T-helper 1 cell treated with Interleukin-12 subunit alpha and Interleukin-12 subunit beta and Interleukin-4 antibody, amounts not matched to agents 30 μg/mL and 1 μg/mL, for 36 hours (primary cell): Measurements from ENCODE around the gene HP1BP3.

ENCODE experiments used
- H3K27ac Mint-ChIP-seq: one replicate; pipeline ENCODE4 v1.8.0; 2021; ENCODE audit warnings: mild to moderate bottlenecking, mixed read lengths
- H3K27me3 Mint-ChIP-seq: one replicate; pipeline ENCODE4 v1.8.0; 2021; ENCODE audit warnings: low read depth, mixed read lengths
- H3K36me3 Mint-ChIP-seq: one replicate; pipeline ENCODE4 v1.8.0; 2021; ENCODE audit warnings: low read depth, mixed read lengths
- H3K4me1 Mint-ChIP-seq: one replicate; pipeline ENCODE4 v1.8.0; 2021; ENCODE audit warnings: low read depth, mixed read lengths
- H3K4me3 Mint-ChIP-seq: one replicate; pipeline ENCODE4 v1.8.0; 2021; ENCODE audit warnings: mild to moderate bottlenecking, moderate library complexity, mixed read lengths
- H3K9me3 Mint-ChIP-seq: one replicate; pipeline ENCODE4 v1.8.0; 2021; ENCODE audit warnings: mixed read lengths

The HP1BP3 gene

GRCh38 chr1:20787029-20787839 is at the start of gene HP1BP3:
HP1BP3 (minus strand) TSS chr1:20787307; CDS start chr1:20780440, 6,867 bp downstream.
- Mint-ChIP-seq H3K36me3 (peaks cover 3% of the 10 kb centered on the region), H3K4me3 (peak within 1 kb of the TSS; percentile 93), H3K27me3 (peaks cover 4% of the 10 kb centered on the region)

GRCh38 chr1:20836230-20836629 is 49.1 kb upstream of the HP1BP3 start:
- H3K27me3 Mint-ChIP-seq, result no peaks in the 10 kb centered on the region
- H3K4me1 Mint-ChIP-seq, result no peaks in the 10 kb centered on the region
- no peak overlapping the region for H3K4me3 Mint-ChIP-seq
- H3K27ac Mint-ChIP-seq, result no peak overlapping the region
- H3K9me3 Mint-ChIP-seq, result no peaks in the 10 kb centered on the region
- peaks cover 12% of the 10 kb centered on the region for H3K36me3 Mint-ChIP-seq

More at GRCh38 chr1:20787029-20787839, at the start of gene HP1BP3:
- Mint-ChIP-seq H3K4me1 (peaks cover 24% of the 10 kb centered on the region), H3K9me3 (no peaks in the 10 kb centered on the region), H3K27ac (peak within 1 kb of the TSS; percentile 98)

GRCh38 chr1:20834780-20835179 is 47.7 kb upstream of the HP1BP3 start:
- peaks cover 12% of the 10 kb centered on the region for H3K36me3 Mint-ChIP-seq
- no peak overlapping the region for H3K4me3 Mint-ChIP-seq
- no peaks in the 10 kb centered on the region for H3K27me3 Mint-ChIP-seq
- H3K27ac Mint-ChIP-seq, result no peak overlapping the region
- no peaks in the 10 kb centered on the region for H3K4me1 Mint-ChIP-seq
- H3K9me3 Mint-ChIP-seq, result no peaks in the 10 kb centered on the region

GRCh38 chr1:20834192-20834591 is 47.1 kb upstream of the HP1BP3 start:
- Mint-ChIP-seq H3K9me3 (no peaks in the 10 kb centered on the region), H3K36me3 (peaks cover 12% of the 10 kb centered on the region), H3K27ac (no peak overlapping the region)

GRCh38 chr1:20830378-20830777 is 43.3 kb upstream of the HP1BP3 start:
- H3K4me1 Mint-ChIP-seq, result no peaks in the 10 kb centered on the region
- H3K36me3 Mint-ChIP-seq, result peaks cover 20% of the 10 kb centered on the region
- H3K27ac Mint-ChIP-seq, result no peak overlapping the region
- H3K27me3 Mint-ChIP-seq, result no peaks in the 10 kb centered on the region
- no peak overlapping the region for H3K4me3 Mint-ChIP-seq
- H3K9me3 Mint-ChIP-seq, result no peaks in the 10 kb centered on the region

More at GRCh38 chr1:20834192-20834591, 47.1 kb upstream of the HP1BP3 start:
- Mint-ChIP-seq H3K27me3 (no peaks in the 10 kb centered on the region), H3K4me3 (no peak overlapping the region), H3K4me1 (no peaks in the 10 kb centered on the region)

- peaks cover 19% of the 10 kb centered on the region for H3K36me3 Mint-ChIP-seq
- H3K27ac Mint-ChIP-seq, result no peak overlapping the region
- no peak overlapping the region for H3K4me3 Mint-ChIP-seq
- no peaks in the 10 kb centered on the region for H3K27me3 Mint-ChIP-seq
- no peaks in the 10 kb centered on the region for H3K9me3 Mint-ChIP-seq
- H3K4me1 Mint-ChIP-seq, result no peaks in the 10 kb centered on the region
These were observed 42.8 kb upstream of the HP1BP3 start for GRCh38 chr1:20829946-20830345.

GRCh38 chr1:20829531-20829930 is 42.4 kb upstream of the HP1BP3 start:
- Mint-ChIP-seq H3K36me3 (peaks cover 17% of the 10 kb centered on the region), H3K9me3 (no peaks in the 10 kb centered on the region), H3K27me3 (no peaks in the 10 kb centered on the region), H3K4me3 (no peak overlapping the region), H3K27ac (no peak overlapping the region), H3K4me1 (no peaks in the 10 kb centered on the region)

- Mint-ChIP-seq H3K27ac (no peak overlapping the region), H3K4me1 (no peaks in the 10 kb centered on the region), H3K4me3 (no peak overlapping the region), H3K27me3 (no peaks in the 10 kb centered on the region), H3K36me3 (peaks cover 15% of the 10 kb centered on the region), H3K9me3 (no peaks in the 10 kb centered on the region)
These were observed 36.7 kb upstream of the HP1BP3 start for GRCh38 chr1:20823845-20824244.

GRCh38 chr1:20821466-20821865 is 34.4 kb upstream of the HP1BP3 start:
- H3K9me3 Mint-ChIP-seq, result no peaks in the 10 kb centered on the region
- no peak overlapping the region for H3K27ac Mint-ChIP-seq
- H3K4me1 Mint-ChIP-seq, result no peaks in the 10 kb centered on the region

GRCh38 chr1:20819818-20820217 is 32.7 kb upstream of the HP1BP3 start:
- Mint-ChIP-seq H3K9me3 (no peaks in the 10 kb centered on the region), H3K4me3 (no peak overlapping the region), H3K27me3 (no peaks in the 10 kb centered on the region)

More at GRCh38 chr1:20821466-20821865, 34.4 kb upstream of the HP1BP3 start:
- Mint-ChIP-seq H3K36me3 (peaks cover 8% of the 10 kb centered on the region), H3K27me3 (no peaks in the 10 kb centered on the region), H3K4me3 (no peak overlapping the region)

GRCh38 chr1:20814534-20814871 is 27.4 kb upstream of the HP1BP3 start:
- no peaks in the 10 kb centered on the region for H3K4me1 Mint-ChIP-seq
- no peak overlapping the region for H3K27ac Mint-ChIP-seq
- H3K4me3 Mint-ChIP-seq, result no peak overlapping the region
- H3K36me3 Mint-ChIP-seq, result peaks cover 10% of the 10 kb centered on the region
- no peaks in the 10 kb centered on the region for H3K27me3 Mint-ChIP-seq
- H3K9me3 Mint-ChIP-seq, result no peaks in the 10 kb centered on the region

More at GRCh38 chr1:20819818-20820217, 32.7 kb upstream of the HP1BP3 start:
- H3K4me1 Mint-ChIP-seq, result no peaks in the 10 kb centered on the region
- H3K27ac Mint-ChIP-seq, result no peak overlapping the region
- peaks cover 5% of the 10 kb centered on the region for H3K36me3 Mint-ChIP-seq

GRCh38 chr1:20811916-20812315 is 24.8 kb upstream of the HP1BP3 start:
- H3K9me3 Mint-ChIP-seq, result no peaks in the 10 kb centered on the region
- H3K36me3 Mint-ChIP-seq, result peaks cover 14% of the 10 kb centered on the region
- no peaks in the 10 kb centered on the region for H3K4me1 Mint-ChIP-seq
- H3K27ac Mint-ChIP-seq, result no peak overlapping the region
- no peak overlapping the region for H3K4me3 Mint-ChIP-seq
- H3K27me3 Mint-ChIP-seq, result no peaks in the 10 kb centered on the region

GRCh38 chr1:20793236-20793635 is 6.1 kb upstream of the HP1BP3 start:
- peaks cover under 1% of the 10 kb centered on the region for H3K4me1 Mint-ChIP-seq
- H3K27me3 Mint-ChIP-seq, result peaks cover 4% of the 10 kb centered on the region
- H3K36me3 Mint-ChIP-seq, result no peaks in the 10 kb centered on the region
- no peak overlapping the region for H3K4me3 Mint-ChIP-seq
- no peaks in the 10 kb centered on the region for H3K9me3 Mint-ChIP-seq
- no peak overlapping the region for H3K27ac Mint-ChIP-seq

- no peak overlapping the region for H3K4me3 Mint-ChIP-seq
- peaks cover 10% of the 10 kb centered on the region for H3K4me1 Mint-ChIP-seq
- no peak overlapping the region for H3K27ac Mint-ChIP-seq
- peaks cover 4% of the 10 kb centered on the region for H3K27me3 Mint-ChIP-seq
- H3K9me3 Mint-ChIP-seq, result no peaks in the 10 kb centered on the region
- H3K36me3 Mint-ChIP-seq, result no peaks in the 10 kb centered on the region
These were observed 5.1 kb upstream of the HP1BP3 start for GRCh38 chr1:20792196-20792595.

GRCh38 chr1:20790785-20791184 is 3.7 kb upstream of the HP1BP3 start:
- H3K27ac Mint-ChIP-seq, result no peak overlapping the region
- H3K9me3 Mint-ChIP-seq, result no peaks in the 10 kb centered on the region
- no peaks in the 10 kb centered on the region for H3K36me3 Mint-ChIP-seq
- no peak overlapping the region for H3K4me3 Mint-ChIP-seq
- H3K27me3 Mint-ChIP-seq, result peaks cover 4% of the 10 kb centered on the region
- H3K4me1 Mint-ChIP-seq, result peaks cover 10% of the 10 kb centered on the region
